HepG2 (cell line): ENCODE data around the gene AKT2. TPM values are rescaled to one million over a fixed set of nuclear protein-coding genes. Genes with fewer than 3 reads are reported as not detected.

Experiments
- CREM ChIP-seq, 2 experiments: sonication (generic) in 1 of 2; formaldehyde crosslinking in 1 of 2; IDR thresholded peaks; 2 replicates each; pipeline versions ENCODE4 v1.4.0 to v1.6.1; 2016 to 2020; ENCODE audit warnings: antibody characterized with exemption in 1 of 2, mild to moderate bottlenecking in 1 of 2, missing genetic modification reagents in 1 of 2
- FOXP4 ChIP-seq: sonication (generic); formaldehyde crosslinking; IDR thresholded peaks from 2 replicates; pipeline ENCODE4 v1.4.0; 2020; ENCODE audit warnings: missing genetic modification reagents
- GPN1 ChIP-seq: sonication (generic); formaldehyde crosslinking; IDR thresholded peaks from 2 replicates; pipeline ENCODE4 v1.5.1; 2020; ENCODE audit warnings: missing genetic modification reagents, borderline replicate concordance
- HMGXB3 ChIP-seq: sonication (generic); formaldehyde crosslinking; IDR thresholded peaks from 2 replicates; pipeline ENCODE4 v1.4.0; 2020; ENCODE audit warnings: missing genetic modification reagents, borderline replicate concordance
- KDM2A ChIP-seq: sonication (generic); formaldehyde crosslinking; IDR thresholded peaks from 2 replicates; pipeline ENCODE4 v1.4.0; 2020; ENCODE audit warnings: low read depth, missing genetic modification reagents, borderline replicate concordance
- MIXL1 ChIP-seq: IDR thresholded peaks from 2 replicates; pipeline ENCODE4 v1.6.1; 2016
- NFATC3 ChIP-seq: sonication (generic); formaldehyde crosslinking; IDR thresholded peaks from 2 replicates; pipeline ENCODE4 v1.5.1; 2020; ENCODE audit warnings: mild to moderate bottlenecking, missing genetic modification reagents
- PAXIP1 ChIP-seq: sonication (generic); formaldehyde crosslinking; conservative IDR thresholded peaks from 2 replicates; pipeline ENCODE4 v1.4.0; 2020; ENCODE audit warnings: mild to moderate bottlenecking, missing genetic modification reagents, moderate library complexity
- PHF21A ChIP-seq: sonication (generic); formaldehyde crosslinking; IDR thresholded peaks from 2 replicates; pipeline ENCODE4 v1.5.0; 2020; ENCODE audit warnings: mild to moderate bottlenecking, missing genetic modification reagents
- RARA ChIP-seq: IDR thresholded peaks from 2 replicates; pipeline ENCODE4 v1.6.1; 2016; ENCODE audit warnings: missing genetic modification reagents, missing compliant biosample characterization
- SETDB1 ChIP-seq: sonication (generic); formaldehyde crosslinking; IDR thresholded peaks from 2 replicates; pipeline ENCODE4 v1.5.1; 2020; ENCODE audit warnings: missing genetic modification reagents, mild to moderate bottlenecking, borderline replicate concordance
- THAP7 ChIP-seq: sonication (generic); formaldehyde crosslinking; IDR thresholded peaks from 2 replicates; pipeline ENCODE4 v1.8.1; 2023; ENCODE audit warnings: mild to moderate bottlenecking, missing genetic modification reagents
- ZBTB49 ChIP-seq: sonication (generic); formaldehyde crosslinking; IDR thresholded peaks from 2 replicates; pipeline ENCODE4 v1.4.0; 2020; ENCODE audit warnings: missing genetic modification reagents, borderline replicate concordance
- ZNF382 ChIP-seq: sonication (generic); formaldehyde crosslinking; IDR thresholded peaks from 2 replicates; pipeline ENCODE4 v1.5.0; 2020; ENCODE audit warnings: missing genetic modification reagents, mild to moderate bottlenecking, borderline replicate concordance
- ZNF572 ChIP-seq: sonication (generic); formaldehyde crosslinking; IDR thresholded peaks from 2 replicates; pipeline ENCODE4 v1.5.1; 2020; ENCODE audit warnings: mild to moderate bottlenecking, missing genetic modification reagents
- ZNF782 ChIP-seq: sonication (generic); formaldehyde crosslinking; IDR thresholded peaks from 2 replicates; pipeline ENCODE4 v1.4.0; 2020; ENCODE audit warnings: missing genetic modification reagents, mild to moderate bottlenecking, borderline replicate concordance
- polyA plus RNA-seq, 8 experiments: library from polyadenylated mRNA; depleted of rRNA in 3 of 8; stranded (reverse) in 7 of 8; unstranded in 1 of 8; fragments of >200 nt; fragmentation: Illumina TruSeq in 4 of 8; extraction: Trizol in 4 of 8; gene quantifications; 2 replicates each; pipeline versions ENCODE4 v1.2.1 to v1.2.3, GENCODE V29; 2011 to 2016; ENCODE audit warnings: low read depth in 4 of 8, missing spikeins in 1 of 8, mixed read lengths in 1 of 8; ENCODE audit not compliant: insufficient read depth in 1 of 8
- total RNA-seq, 5 experiments: library from RNA; depleted of rRNA; stranded (reverse); fragments of >200 nt; fragmentation: Illumina TruSeq; extraction: Trizol; gene quantifications; 2 replicates each; pipeline ENCODE4 v1.2.3, GENCODE V29; 2016; ENCODE audit warnings: low read depth in 1 of 5

The AKT2 gene
- total and polyA plus RNA-seq, 2 of the 13 experiments (the other 11 are each of a cell fraction or from before 2014, with no cell fraction given), result 82.1 to 173 TPM

- TF ChIP-seq PAXIP1 (CRISPR knock-in tag) (peak; percentile 86), GPN1 (no peak), KDM2A (CRISPR knock-in tag) (no peak), NFATC3 (no peak), ZNF382 (CRISPR knock-in tag) (no peak), FOXP4 (CRISPR knock-in tag) (0 out of 2 replicates have a peak, but pooled peaks have one; percentile 9), PHF21A (CRISPR knock-in tag) (peak; percentile 39; the same call in 1 of the 2 replicates), MIXL1 (CRISPR knock-in tag) (peak; percentile 52; the same call in 1 of the 2 replicates), RARA (CRISPR knock-in tag) (peak; percentile 9; the same call in 1 of the 2 replicates), THAP7 (no peak), HMGXB3 (CRISPR knock-in tag) (no peak), ZNF782 (CRISPR knock-in tag) (no peak), ZNF572 (CRISPR knock-in tag) (no peak), SETDB1 (CRISPR knock-in tag) (no peak), CREM (IDR thresholded peaks at IDR 0.05) (peak; percentile 30; the same call in 1 of the 2 replicates), CREM (CRISPR knock-in tag; IDR thresholded peaks at IDR 0.05) (no peak), ZBTB49 (no peak)
Measured at GRCh38 chr19:40253611-40254092, 31.5 kb downstream of the AKT2 start (continued).
